Choroid plexus epithelial cell (primary cell): ENCODE measurements around the gene TMEM238L.

Experiments used
- DNase-seq: peaks from one replicate; pipeline ENCODE4 v3.0.0-alpha.2; 2010; ENCODE audit warnings: low read depth
- H3K4me3 ChIP-seq: 2 replicates; pipeline ENCODE4 v1.5.1; 2011; ENCODE audit warnings: low read depth, mild to moderate bottlenecking, control low read depth, low read length, moderate library complexity
- CTCF ChIP-seq: conservative IDR thresholded peaks from 2 replicates; pipeline ENCODE4 v1.5.1; 2011; ENCODE audit warnings: low read depth, mild to moderate bottlenecking, control low read depth, inconsistent platforms, low read length, moderate library complexity

TMEM238L gene

GRCh38 chr17:10787306-10788045 lies 16.4 kb downstream of the TMEM238L start:
- TF ChIP-seq CTCF: no peak
- no peak overlapping the region for H3K4me3 ChIP-seq
- no peak for DNase-seq

DNA sequence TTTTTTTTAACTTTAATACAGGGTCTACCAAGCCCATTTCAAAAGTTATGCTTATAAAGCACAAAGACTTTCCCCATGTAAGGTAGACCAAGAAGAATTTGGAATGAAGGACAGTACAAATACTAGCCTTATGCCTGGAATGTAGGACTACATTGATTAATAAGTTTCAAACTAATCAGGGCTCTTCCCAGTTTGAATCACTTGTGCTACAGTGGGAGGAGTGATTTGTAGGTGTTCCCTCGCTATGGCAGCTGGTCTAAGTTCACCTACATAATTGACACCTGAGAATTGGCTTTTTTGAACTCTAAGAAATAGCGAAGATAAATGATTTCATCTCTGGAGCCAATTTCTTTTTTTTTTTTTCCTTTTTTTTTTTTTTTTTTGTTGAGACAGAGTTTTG lies 18.6 kb downstream of the TMEM238L start:
- TF ChIP-seq CTCF: no peak
- no peak overlapping the region for H3K4me3 ChIP-seq
- no peak for DNase-seq

- DNase-seq: no peak
- TF ChIP-seq CTCF: no peak
- H3K4me3 ChIP-seq: no peak overlapping the region
Observed at GRCh38 chr17:10779609-10780008, 24.3 kb downstream of the TMEM238L start.

GRCh38 chr17:10777890-10778289 lies 26.0 kb downstream of the TMEM238L start:
- DNase-seq: no peak
- TF ChIP-seq CTCF: no peak
- no peak overlapping the region for H3K4me3 ChIP-seq

GRCh38 chr17:10777131-10777807 lies 26.6 kb downstream of the TMEM238L start:
- no peak overlapping the region for H3K4me3 ChIP-seq
- DNase-seq: no peak
- no peak for TF ChIP-seq CTCF

- H3K4me3 ChIP-seq: no peak overlapping the region
- TF ChIP-seq CTCF: no peak
- DNase-seq: no peak
Observed at GRCh38 chr17:10776381-10776780, 27.5 kb downstream of the TMEM238L start.

DNA sequence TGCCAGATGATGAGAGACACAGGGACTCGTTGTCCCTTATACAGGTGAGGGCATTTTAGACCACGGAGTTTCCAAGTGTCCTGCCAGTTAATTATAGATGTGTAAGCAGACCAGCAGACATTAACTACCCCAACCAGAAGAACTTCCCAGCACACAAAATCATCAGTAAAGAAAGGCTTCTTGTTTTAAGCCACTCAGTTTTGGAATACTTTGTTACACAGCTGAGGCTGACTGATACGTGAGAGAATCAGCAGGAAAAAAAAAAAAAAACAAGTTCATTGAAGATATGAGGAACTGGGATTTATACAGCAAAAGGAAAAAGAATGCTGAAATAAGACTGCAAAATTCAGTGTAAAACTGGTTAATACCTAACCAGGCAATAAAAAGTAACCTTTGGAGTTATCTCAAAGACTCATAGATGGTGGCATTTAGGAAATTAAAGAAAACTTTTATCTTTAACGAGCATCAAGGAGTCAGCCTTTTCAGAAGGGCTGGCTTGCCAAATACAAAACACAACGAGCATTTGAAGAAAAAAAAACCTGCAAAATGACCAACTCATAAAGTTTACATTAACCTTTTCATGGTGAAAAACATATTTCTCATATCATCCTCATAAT lies 28.1 kb downstream of the TMEM238L start:
- H3K4me3 ChIP-seq: no peak overlapping the region
- no peak for TF ChIP-seq CTCF
- DNase-seq: no peak
